ACC112 (cell line): ENCODE results near the gene LDHB.
"Not testable (repeated sequence)": the region's sequence is repeated elsewhere in the genome, so short reads cannot be mapped to it uniquely, and the experiment has no call there.

Experiments used
- H2AFZ ChIP-seq: fragments of 200-600 bp; sonication (generic); one replicate; pipeline ENCODE4 v1.6.0; 2017; ENCODE audit warnings: antibody characterized with exemption, low read length; ENCODE audit not compliant: unreplicated experiment
- H3K27ac ChIP-seq: fragments of 200-600 bp; sonication (generic); 2 replicates; pipeline ENCODE4 v1.5.1; 2014; ENCODE audit warnings: low read depth, mild to moderate bottlenecking, antibody characterized with exemption, low read length, moderate library complexity
- H3K27me3 ChIP-seq: fragments of 200-600 bp; sonication (generic); 2 replicates; pipeline ENCODE4 v1.6.1; 2014; ENCODE audit warnings: mild to moderate bottlenecking, antibody characterized with exemption, low read length, moderate library complexity, mixed read lengths; ENCODE audit not compliant: insufficient read depth
- H3K36me3 ChIP-seq: fragments of 200-600 bp; sonication (generic); 2 replicates; pipeline ENCODE4 v1.6.1; 2016; ENCODE audit warnings: mild to moderate bottlenecking, antibody characterized with exemption, low read length, moderate library complexity, mixed read lengths; ENCODE audit not compliant: insufficient read depth
- H3K4me1 ChIP-seq: fragments of 200-600 bp; sonication (generic); one replicate; pipeline ENCODE4 v1.6.1; 2016; ENCODE audit warnings: low read length, mixed read lengths; ENCODE audit not compliant: insufficient read depth, unreplicated experiment, control insufficient read depth
- H3K4me3 ChIP-seq: fragments of 200-600 bp; sonication (generic); 2 replicates; pipeline ENCODE4 v1.5.1; 2014; ENCODE audit warnings: mild to moderate bottlenecking, low read depth, low read length
- H3K79me2 ChIP-seq: fragments of 200-600 bp; sonication (generic); one replicate; pipeline ENCODE4 v1.6.0; 2016; ENCODE audit warnings: low read length; ENCODE audit not compliant: control insufficient read depth, unreplicated experiment, insufficient read depth

Gene LDHB

DNA sequence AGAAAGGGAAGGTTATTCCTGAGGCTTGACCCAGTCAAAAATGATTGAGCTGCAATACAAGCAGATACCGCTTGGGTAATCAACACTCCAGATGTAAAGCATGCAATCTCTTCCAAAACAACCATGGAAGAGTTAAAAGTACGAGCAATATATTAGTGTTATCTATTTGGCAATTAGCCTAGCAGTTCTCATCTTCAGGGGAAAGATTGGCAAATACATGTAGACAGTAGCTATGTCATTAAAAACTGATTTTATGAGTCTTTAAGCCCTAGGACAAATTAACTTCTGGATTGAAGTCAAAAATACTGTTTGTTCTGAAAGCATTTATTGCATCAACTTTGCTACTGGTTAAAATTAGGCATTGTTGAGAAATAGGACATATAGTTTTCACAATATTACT lies 43.7 kb downstream of the LDHB start:
- Histone ChIP-seq H3K79me2 (no peaks in the 10 kb centered on the region), H3K36me3 (no peaks in the 10 kb centered on the region), H3K4me3 (no peak overlapping the region), H2AFZ (no peak overlapping the region), H3K27me3 (no peaks in the 10 kb centered on the region), H3K4me1 (no peaks in the 10 kb centered on the region), H3K27ac (no peak overlapping the region)

DNA sequence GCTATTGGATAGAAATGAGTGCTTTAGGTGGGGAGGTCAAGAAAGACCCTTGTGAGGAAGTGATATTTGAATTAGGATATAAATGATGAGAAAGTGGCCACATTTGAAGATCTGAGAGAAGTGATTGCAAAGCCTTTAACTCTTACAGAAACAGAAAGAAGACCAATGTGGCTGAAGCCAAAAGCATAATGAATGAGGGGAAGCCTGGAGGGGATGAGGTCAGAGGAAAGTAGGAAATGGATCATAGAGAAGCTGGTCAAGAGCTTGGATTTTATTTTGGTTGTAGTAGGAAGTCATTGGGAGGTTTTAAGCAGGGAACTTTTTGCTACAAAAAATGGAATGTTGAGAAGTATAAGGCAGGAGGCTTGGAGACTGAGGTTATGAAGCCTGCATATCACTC lies 49.4 kb downstream of the LDHB start:
- H3K27ac ChIP-seq = no peak overlapping the region

GRCh38 chr12:21607701-21608100 lies 49.9 kb downstream of the LDHB start:
- Histone ChIP-seq H3K27ac (no peak overlapping the region), H3K4me1 (no peaks in the 10 kb centered on the region), H3K79me2 (no peaks in the 10 kb centered on the region), H3K36me3 (no peaks in the 10 kb centered on the region), H3K27me3 (no peaks in the 10 kb centered on the region), H2AFZ (no peak overlapping the region), H3K4me3 (no peak overlapping the region)

More for the DNA sequence above, 49.4 kb downstream of the LDHB start:
- H3K36me3 ChIP-seq = no peaks in the 10 kb centered on the region
- H3K27me3 ChIP-seq = no peaks in the 10 kb centered on the region
- no peak overlapping the region for H3K4me3 ChIP-seq
- no peaks in the 10 kb centered on the region for H3K4me1 ChIP-seq
- no peaks in the 10 kb centered on the region for H3K79me2 ChIP-seq
- H2AFZ ChIP-seq = no peak overlapping the region

DNA sequence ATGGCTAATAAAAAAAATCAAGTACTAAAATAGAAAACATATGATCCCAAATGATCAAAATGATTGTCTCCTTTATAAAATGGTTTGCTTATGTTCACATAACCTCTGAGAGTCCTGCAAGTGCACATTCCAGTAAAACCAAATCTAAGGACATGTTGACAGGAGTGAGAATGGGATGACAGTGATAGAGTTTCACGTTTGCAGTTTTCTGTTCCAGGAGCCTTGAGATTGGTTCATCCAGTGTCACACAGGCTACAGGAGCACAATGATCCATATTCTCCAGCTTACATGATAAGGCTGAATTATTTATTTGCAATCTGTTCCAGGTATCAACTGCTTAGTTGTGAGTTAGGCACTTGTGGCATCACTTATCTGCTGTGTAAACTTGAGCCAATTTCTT lies 51.5 kb downstream of the LDHB start:
- no peaks in the 10 kb centered on the region for H3K36me3 ChIP-seq

DNA sequence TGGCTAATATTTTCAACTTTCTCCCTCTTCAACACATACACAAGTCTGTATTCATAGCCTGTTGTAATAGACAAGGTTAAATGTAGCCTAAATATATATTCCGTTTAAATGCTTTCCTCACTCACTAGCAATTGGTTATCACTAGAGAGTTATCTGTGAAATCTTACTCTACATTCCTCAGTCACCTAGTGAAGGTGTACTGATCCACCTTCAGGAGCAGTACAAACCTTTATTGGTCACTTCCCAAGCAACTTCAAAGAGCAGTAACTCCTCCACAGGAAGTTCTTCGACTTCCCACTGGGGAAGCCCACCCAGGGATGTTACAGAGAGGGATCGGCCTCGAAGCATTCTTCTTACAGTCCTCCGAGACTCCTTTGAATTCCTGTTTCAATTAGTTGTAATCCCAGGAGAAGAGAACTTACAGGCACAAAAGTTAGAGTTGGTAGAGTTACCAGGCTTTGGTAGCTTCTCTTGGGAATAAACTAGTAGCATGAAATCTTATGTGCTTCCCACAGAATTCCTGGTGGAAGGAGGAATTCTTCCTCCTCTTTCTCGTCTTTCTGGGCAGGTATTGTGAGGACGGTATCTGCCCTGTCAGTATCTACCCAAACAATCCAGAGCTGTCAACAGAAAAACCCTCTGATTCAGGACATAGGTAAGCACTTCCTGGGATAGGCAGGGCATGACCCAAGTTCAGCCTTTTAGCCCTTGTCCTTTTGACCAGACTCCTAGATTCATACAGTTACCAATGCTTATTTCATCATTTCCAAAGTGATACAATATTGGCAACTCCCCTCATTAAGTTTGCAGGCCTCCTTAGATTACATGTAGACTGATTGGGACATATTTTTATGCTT lies 53.2 kb downstream of the LDHB start, which contains the start of gene GYS2:
GYS2 (minus strand) TSS at position 603 of the 857 bp plus-strand sequence; CDS start at position 348, 255 bp downstream.
- H3K79me2 ChIP-seq = no peaks in the 10 kb centered on the region
- H2AFZ ChIP-seq = no peak within 1 kb of the TSS

More for the DNA sequence above, 51.5 kb downstream of the LDHB start:
- no peak overlapping the region for H2AFZ ChIP-seq
- H3K4me3 ChIP-seq = no peak overlapping the region
- no peaks in the 10 kb centered on the region for H3K79me2 ChIP-seq
- no peaks in the 10 kb centered on the region for H3K4me1 ChIP-seq
- H3K27me3 ChIP-seq = no peaks in the 10 kb centered on the region
- H3K27ac ChIP-seq = no peak overlapping the region

GRCh38 chr12:21602774-21603173 lies 54.9 kb downstream of the LDHB start:
- H3K27me3 ChIP-seq = no peaks in the 10 kb centered on the region
- H3K27ac ChIP-seq = no peak overlapping the region
- no peaks in the 10 kb centered on the region for H3K4me1 ChIP-seq
- no peaks in the 10 kb centered on the region for H3K79me2 ChIP-seq
- no peaks in the 10 kb centered on the region for H3K36me3 ChIP-seq
- H2AFZ ChIP-seq = no peak overlapping the region
- no peak overlapping the region for H3K4me3 ChIP-seq

More for the DNA sequence above, 53.2 kb downstream of the LDHB start, which contains the start of gene GYS2:
- Histone ChIP-seq H3K4me3 (no peak within 1 kb of the TSS), H3K27me3 (no peaks in the 10 kb centered on the region), H3K36me3 (no peaks in the 10 kb centered on the region), H3K27ac (no peak within 1 kb of the TSS), H3K4me1 (no peaks in the 10 kb centered on the region)

- Histone ChIP-seq H3K36me3 (no peaks in the 10 kb centered on the region), H2AFZ (no peak overlapping the region), H3K79me2 (no peaks in the 10 kb centered on the region)
Observed at GRCh38 chr12:21600196-21600595, 57.4 kb downstream of the LDHB start.

GRCh38 chr12:21599143-21599999 lies 58.3 kb downstream of the LDHB start:
- Histone ChIP-seq H3K4me1 (no peaks in the 10 kb centered on the region), H3K36me3 (no peaks in the 10 kb centered on the region), H3K27me3 (no peaks in the 10 kb centered on the region), H2AFZ (no peak overlapping the region), H3K27ac (no peak overlapping the region), H3K4me3 (no peak overlapping the region), H3K79me2 (no peaks in the 10 kb centered on the region)

More at GRCh38 chr12:21600196-21600595, 57.4 kb downstream of the LDHB start:
- Histone ChIP-seq H3K4me3 (no peak overlapping the region), H3K27me3 (no peaks in the 10 kb centered on the region), H3K27ac (no peak overlapping the region), H3K4me1 (no peaks in the 10 kb centered on the region)

DNA sequence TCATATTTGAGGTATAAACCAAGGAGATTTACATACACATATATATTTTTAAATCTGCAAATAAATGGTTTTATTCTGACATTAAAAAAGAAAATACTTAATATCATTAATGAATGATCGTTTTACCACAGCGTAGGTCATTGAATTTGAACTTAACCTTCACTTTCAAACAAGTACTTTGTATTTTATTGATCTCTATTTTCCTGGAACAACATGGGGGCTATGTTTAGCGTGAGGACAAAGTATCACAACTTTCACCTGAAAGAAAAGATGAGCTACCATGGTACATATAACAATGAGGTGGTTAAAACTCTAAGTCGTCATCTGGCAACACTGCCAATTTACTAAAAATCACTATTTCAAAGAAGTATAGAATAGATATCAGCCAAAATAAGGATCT lies 59.0 kb downstream of the LDHB start:
- no peak overlapping the region for H3K27ac ChIP-seq
- no peaks in the 10 kb centered on the region for H3K27me3 ChIP-seq
- H2AFZ ChIP-seq = no peak overlapping the region
- H3K4me3 ChIP-seq = no peak overlapping the region
- no peaks in the 10 kb centered on the region for H3K4me1 ChIP-seq
- no peaks in the 10 kb centered on the region for H3K36me3 ChIP-seq
- no peaks in the 10 kb centered on the region for H3K79me2 ChIP-seq

DNA sequence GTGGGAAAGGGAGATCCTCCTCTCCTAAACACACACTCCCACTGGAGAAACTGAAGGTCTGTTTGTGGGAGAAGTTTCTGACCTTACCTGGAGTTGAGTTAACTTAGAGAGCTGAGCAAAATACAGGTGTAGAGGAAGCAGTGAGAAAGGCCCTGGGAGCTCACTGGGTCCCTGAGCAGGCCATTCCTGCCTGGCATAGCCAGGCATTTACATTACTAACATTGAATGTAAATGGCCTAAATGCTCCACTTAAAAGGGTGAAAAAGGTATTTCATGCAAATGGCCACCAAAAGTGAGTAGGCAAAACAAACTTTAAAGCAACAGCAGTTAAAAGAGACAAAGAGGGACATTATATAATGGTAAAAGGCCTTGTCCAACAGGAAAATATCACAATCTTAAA lies 62.3 kb downstream of the LDHB start:
- H3K4me3 ChIP-seq, H3K27ac ChIP-seq, H2AFZ ChIP-seq, H3K79me2 ChIP-seq, H3K36me3 ChIP-seq, H3K4me1 ChIP-seq, H3K27me3 ChIP-seq: not testable (repeated sequence)
